Femur (tissue), 1 donor: ENCODE measurements around the gene EXTL1.
A peak's percentile ranks its signal among the peaks of the same experiment; 100 is the strongest.

Experiments used
- DNase-seq: peaks from one replicate; pipeline ENCODE4 v3.0.0-alpha.2; 2017

EXTL1 gene

GRCh38 chr1:25997828-25998761 is 23.5 kb upstream of the EXTL1 start, which contains the start of gene PAFAH2:
PAFAH2 (minus strand) TSS chr1:25998063; CDS start chr1:25990816, 7,247 bp downstream.
- peak; percentile 99 for DNase-seq

DNA sequence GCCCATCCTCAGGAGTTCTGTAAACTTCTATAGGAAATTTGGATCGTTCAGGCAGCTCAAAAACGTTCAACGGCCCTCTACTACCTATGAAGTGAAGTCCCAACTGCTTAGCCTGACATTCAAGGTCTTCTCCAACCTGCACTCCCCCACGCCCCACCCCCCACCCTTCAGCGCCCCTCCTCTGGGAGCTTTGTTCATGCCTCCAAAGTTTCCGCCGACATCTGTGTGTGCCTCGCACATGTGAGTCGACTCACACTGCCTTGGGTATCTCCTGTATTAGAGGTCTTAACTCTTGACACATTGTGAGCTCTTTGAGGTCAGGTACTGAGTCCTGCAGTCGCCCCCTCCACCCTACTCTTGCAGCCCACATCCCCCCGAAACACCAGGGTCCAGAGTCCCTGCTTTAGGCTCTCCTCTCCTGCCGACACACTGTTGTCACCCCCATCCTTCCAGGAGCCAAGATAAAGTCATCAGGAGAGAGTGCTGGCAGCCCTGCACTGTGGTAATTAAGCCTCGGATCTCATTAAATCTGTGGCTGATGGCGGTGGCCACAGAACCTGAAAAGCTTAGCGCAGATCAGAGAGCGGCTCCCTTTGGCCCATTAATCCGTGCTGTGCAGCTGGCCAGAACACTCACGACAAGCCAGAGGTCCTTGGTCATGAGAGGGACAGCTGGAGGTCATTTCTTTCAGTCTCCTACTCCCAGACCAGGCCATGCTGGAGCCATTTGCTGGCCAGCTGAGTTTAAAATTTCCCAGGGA is 22.4 kb upstream of the EXTL1 start:
- no peak for DNase-seq

- no peak for DNase-seq
Measured at GRCh38 chr1:26003262-26003661, 18.3 kb upstream of the EXTL1 start.

GRCh38 chr1:26003756-26004155 is 17.8 kb upstream of the EXTL1 start:
- DNase-seq = no peak

GRCh38 chr1:26005434-26006105 is 16.0 kb upstream of the EXTL1 start:
- DNase-seq = peak; percentile 73

- DNase-seq = no peak
Measured at GRCh38 chr1:26006710-26007109, 14.9 kb upstream of the EXTL1 start.

GRCh38 chr1:26009796-26010447 is 11.7 kb upstream of the EXTL1 start:
- no peak for DNase-seq

GRCh38 chr1:26010825-26011224 is 10.8 kb upstream of the EXTL1 start:
- no peak for DNase-seq

- DNase-seq = no peak
Measured at GRCh38 chr1:26012864-26013263, 8.7 kb upstream of the EXTL1 start.

DNA sequence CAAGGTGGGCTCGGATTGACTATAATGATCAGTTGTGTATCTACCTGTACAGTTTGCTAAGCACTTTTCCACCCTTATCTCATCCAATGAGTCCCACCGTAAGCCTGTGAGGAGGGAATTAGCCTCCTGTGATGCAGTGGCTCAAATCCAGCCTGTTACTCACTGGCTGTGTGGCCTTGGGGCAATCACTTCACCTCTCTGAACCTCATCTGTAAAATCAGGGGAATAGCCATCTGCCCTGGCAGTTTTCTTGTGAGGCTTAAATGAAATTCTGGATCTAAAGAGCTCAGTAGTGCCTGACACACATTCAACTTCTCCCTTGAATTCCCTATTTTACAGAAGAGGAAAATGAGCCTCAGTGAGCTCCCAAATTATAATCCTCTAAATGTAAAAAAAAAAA is 7.4 kb upstream of the EXTL1 start:
- no peak for DNase-seq

GRCh38 chr1:26015358-26015757 is 6.2 kb upstream of the EXTL1 start:
- DNase-seq = no peak

GRCh38 chr1:26016258-26016952 is 5.2 kb upstream of the EXTL1 start:
- no peak for DNase-seq

GRCh38 chr1:26016953-26017545 is 4.5 kb upstream of the EXTL1 start:
- no peak for DNase-seq

- no peak for DNase-seq
Measured at GRCh38 chr1:26017606-26018005, 4.0 kb upstream of the EXTL1 start.

- no peak for DNase-seq
Measured at GRCh38 chr1:26019641-26020315, 1.8 kb upstream of the EXTL1 start.

GRCh38 chr1:26020330-26020768 is 1.2 kb upstream of the EXTL1 start:
- peak; percentile 43 for DNase-seq

DNA sequence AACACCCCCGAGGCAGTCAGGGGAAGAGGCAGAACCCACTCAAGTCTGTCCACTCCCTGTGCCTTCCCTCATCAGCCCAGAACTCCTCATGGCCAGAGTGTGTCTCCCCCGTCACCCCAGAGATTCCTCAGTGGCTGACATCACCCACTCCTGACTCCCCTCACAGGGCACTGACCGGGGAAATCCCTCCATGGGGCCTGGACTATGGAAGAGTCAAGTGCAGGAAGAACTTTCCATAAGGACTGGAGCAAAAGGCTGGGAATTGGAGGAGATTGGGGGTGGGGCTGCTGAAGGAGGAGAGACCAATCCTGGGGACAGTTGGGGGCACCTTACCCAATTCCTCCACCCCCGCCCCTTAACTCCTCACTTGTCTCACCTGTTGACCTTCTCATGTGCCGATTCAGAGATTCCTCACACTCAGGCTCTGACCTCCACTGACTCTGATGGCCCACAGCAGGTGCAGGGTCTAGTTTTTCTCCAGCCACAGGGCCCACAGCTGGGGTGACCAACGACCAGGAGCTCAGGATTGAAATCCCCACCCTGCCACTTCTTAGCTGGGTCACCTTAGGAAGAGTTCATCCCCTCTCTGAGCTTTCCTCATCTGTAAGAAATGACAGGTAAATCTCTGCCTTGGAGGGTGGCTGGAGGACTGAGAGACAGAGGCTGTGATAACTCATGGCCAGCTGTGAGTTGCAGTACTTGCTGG is 481 bp upstream of the EXTL1 start:
- DNase-seq = peak; percentile 15

DNA sequence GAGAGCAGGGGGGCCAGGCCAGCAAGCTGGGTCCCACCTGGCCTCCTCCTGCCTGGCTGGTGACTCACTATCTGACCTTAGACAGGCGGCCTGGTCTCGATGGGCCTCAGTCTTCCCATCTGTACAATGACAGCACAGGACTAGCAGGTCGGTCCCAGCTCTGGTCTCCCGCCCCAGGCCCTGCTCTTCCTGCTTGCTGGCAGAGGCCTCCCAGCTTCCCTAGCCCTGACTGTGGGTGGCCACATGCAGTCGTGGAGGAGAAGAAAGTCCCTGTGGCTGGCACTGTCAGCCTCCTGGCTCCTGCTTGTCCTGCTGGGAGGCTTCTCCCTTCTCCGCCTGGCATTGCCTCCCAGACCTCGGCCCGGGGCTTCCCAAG is 817 bp downstream of the EXTL1 start:
- DNase-seq = peak; percentile 43

DNA sequence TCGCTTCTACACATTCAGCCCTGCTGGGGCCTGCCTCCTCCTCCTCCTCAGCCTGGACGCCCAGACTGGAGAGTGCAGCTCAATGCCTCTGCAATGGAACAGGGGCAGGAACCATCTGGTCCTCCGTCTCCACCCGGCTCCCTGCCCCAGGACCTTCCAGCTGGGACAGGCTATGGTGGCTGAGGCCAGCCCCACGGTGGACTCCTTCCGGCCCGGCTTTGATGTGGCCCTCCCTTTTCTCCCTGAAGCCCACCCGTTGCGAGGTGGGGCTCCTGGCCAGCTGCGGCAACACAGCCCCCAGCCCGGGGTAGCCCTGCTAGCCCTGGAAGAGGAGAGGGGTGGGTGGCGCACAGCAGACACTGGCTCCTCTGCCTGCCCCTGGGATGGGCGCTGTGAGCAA is 1.4 kb downstream of the EXTL1 start:
- peak; percentile 18 for DNase-seq

DNA sequence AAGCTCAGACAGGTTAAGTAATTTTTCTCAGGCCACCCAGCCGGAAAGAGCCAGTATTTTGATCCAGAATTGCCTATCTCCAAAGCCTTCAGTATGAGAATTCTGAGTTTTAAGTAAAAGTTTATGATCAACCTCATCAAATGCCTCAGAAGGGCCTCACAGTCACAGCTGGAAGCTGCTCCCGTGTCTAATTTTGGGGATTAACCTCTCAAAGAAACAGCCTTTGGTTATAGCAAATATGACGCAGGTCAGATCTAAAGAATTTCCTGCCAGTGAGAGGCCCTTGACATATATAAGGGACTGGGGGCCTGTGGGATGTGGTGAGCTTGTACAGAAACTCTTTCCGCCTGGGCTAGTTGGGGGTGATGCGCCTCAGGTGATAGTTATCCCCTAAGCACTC is 2.3 kb downstream of the EXTL1 start:
- no peak for DNase-seq
